Activated T-cell treated with anti-CD3 and anti-CD28 coated beads, Interleukin-2, amount 50 U/mL, for 72 hours (primary cell): ENCODE results near the gene NR3C2. TPM values are rescaled to one million over a fixed set of nuclear protein-coding genes. Genes with fewer than 3 reads are reported as not detected.
"Not testable (repeated sequence)": the region's sequence is repeated elsewhere in the genome, so short reads cannot be mapped to it uniquely, and the experiment has no call there.

ENCODE experiments used
- ATAC-seq, 2 donors: fragments of 150-1000 bp; cut with Tn5 transposase; replicated peaks in 1 of 2; 2 replicates each; pipeline ENCODE4 v1.10.0; 2021; ENCODE audit warnings: moderate library complexity in 2 of 2, mild to moderate bottlenecking in 1 of 2
- DNase-seq, 2 donors: peaks; one replicate each; pipeline ENCODE4 v3.0.0; 2021 to 2022; ENCODE audit warnings: mixed read lengths in 1 of 2
- H3K27ac Mint-ChIP-seq: one replicate; pipeline ENCODE4 v1.8.0; 2022; ENCODE audit warnings: mild to moderate bottlenecking, moderate library complexity, mixed read lengths
- H3K27me3 Mint-ChIP-seq: one replicate; pipeline ENCODE4 v1.8.0; 2022; ENCODE audit warnings: low read depth, mixed read lengths
- H3K36me3 Mint-ChIP-seq, 2 donors: one replicate each; pipeline ENCODE4 v1.8.0; 2022; ENCODE audit warnings: mixed read lengths in 2 of 2, mild to moderate bottlenecking in 1 of 2; ENCODE audit not compliant: insufficient read depth in 2 of 2
- H3K4me1 Mint-ChIP-seq: one replicate; pipeline ENCODE4 v1.8.0; 2022; ENCODE audit warnings: low read depth, mixed read lengths
- H3K4me3 Mint-ChIP-seq, 2 donors: one replicate each; pipeline ENCODE4 v1.8.0; 2022; ENCODE audit warnings: mild to moderate bottlenecking in 2 of 2, mixed read lengths in 2 of 2, moderate library complexity in 2 of 2
- H3K9me3 Mint-ChIP-seq, 2 donors: one replicate each; pipeline ENCODE4 v1.8.0; 2022; ENCODE audit warnings: mixed read lengths in 2 of 2
- total RNA-seq, 2 donors: library from RNA; stranded (reverse); gene quantifications; one replicate each; pipeline ENCODE4 v1.2.3, GENCODE V29; 2022

The NR3C2 gene
- total RNA-seq, 2 donors from 2014 or later: 6.2 to 8.0 TPM

GRCh38 chr4:148126825-148127224 lies 315.4 kb downstream of the NR3C2 start:
- H3K36me3 Mint-ChIP-seq: peaks cover 13 to 19% of the 10 kb centered on the region in 2 donors

DNA sequence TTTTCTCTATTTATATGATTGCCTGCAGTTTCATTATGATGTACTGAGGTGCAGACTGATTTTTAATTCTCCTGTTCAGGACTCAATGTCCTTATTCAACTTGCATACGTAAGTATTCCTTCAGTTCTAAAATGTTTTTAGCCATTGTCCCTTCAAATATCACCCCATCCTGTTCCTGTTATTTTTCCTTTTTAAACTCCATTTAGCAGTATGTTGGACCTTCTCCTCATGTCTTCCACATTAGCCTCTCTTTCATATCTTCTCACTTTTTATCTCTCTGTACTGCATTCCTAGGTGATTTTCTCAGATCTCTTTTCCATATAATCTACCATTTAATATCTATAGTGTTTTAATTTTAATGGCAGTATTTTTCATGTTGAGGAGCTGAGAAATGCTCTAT lies 317.7 kb downstream of the NR3C2 start:
- H3K9me3 Mint-ChIP-seq: peaks cover 12 to 15% of the 10 kb centered on the region in 2 donors
- no peaks in the 10 kb centered on the region for H3K27me3 Mint-ChIP-seq
- no peak overlapping the region for H3K27ac Mint-ChIP-seq
- H3K36me3 Mint-ChIP-seq: peaks cover 13 to 21% of the 10 kb centered on the region in 2 donors
- H3K4me3 Mint-ChIP-seq: no peak overlapping the region
- DNase-seq (no peak), ATAC-seq (no peak)
- no peaks in the 10 kb centered on the region for H3K4me1 Mint-ChIP-seq

More at GRCh38 chr4:148126825-148127224, 315.4 kb downstream of the NR3C2 start:
- Mint-ChIP-seq H3K9me3 (peaks cover 12 to 15% of the 10 kb centered on the region in 2 donors), H3K4me1 (no peaks in the 10 kb centered on the region), H3K27ac (no peak overlapping the region), H3K4me3 (no peak overlapping the region), H3K27me3 (no peaks in the 10 kb centered on the region)
- DNase-seq (no peak), ATAC-seq (no peak)

DNA sequence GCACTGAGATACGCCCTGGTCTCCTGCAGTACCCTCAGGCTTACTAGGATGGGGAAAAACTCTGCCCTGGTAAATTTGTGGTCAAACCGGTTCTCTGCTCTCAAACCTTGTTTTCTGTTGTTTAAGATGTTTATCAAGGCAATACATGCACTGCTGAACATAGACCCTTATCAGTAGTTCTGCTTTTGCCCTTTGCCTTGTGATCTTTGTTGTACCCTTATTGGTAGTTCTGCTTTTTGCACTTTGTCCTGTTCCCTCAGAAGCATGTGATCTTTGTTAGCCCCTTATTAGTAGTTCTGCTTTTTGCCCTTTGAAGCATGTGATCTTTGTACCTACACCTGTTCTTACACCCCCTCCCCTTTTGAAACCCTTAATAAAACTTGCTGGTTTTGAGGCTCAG lies 319.1 kb downstream of the NR3C2 start:
- not testable (repeated sequence) for DNase-seq, H3K4me3 Mint-ChIP-seq, ATAC-seq, H3K4me1 Mint-ChIP-seq, H3K27me3 Mint-ChIP-seq, H3K27ac Mint-ChIP-seq
- Mint-ChIP-seq H3K9me3 (peaks cover 12 to 15% of the 10 kb centered on the region in 2 donors), H3K36me3 (peaks cover 13 to 21% of the 10 kb centered on the region in 2 donors)

DNA sequence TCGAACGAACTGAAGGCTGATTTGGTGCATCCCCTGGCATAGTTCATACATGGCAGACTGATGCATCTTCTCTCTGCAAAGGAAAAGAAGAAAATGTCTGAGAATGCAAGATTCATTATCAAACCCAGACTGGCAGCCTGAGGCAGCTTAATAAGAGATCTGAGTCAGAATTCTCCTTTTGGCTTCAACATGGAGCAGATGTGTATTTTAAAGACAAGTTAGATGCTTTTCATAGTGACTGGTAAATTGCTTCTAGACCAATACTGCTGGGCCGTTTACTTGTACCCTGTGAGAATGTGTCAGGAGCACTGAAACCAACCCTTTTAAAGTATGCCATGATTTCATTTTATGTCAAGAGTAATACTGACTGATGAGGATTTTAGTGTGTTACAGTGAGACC lies 322.0 kb downstream of the NR3C2 start:
- H3K36me3 Mint-ChIP-seq: peaks cover 10 to 17% of the 10 kb centered on the region in 2 donors

DNA sequence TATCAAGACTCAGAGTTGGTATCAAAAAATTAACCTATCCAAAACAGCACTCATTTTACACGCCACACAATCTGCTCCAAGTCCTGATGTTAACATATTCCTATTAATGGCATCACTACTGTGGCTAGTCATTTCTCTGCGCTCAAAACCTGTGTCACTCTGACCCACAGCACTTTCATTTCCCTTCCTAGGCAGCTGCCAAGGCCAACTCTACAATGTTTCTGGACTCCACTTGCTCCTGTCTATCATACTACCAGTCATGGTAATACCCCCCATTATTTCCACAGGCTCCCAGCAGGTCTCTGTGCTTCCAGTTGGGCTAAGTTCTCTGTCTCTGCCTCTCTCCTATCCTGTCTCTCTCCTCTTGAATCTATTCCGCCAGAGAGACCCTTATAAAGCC lies 323.6 kb downstream of the NR3C2 start:
- Mint-ChIP-seq H3K27me3 (no peaks in the 10 kb centered on the region), H3K27ac (no peak overlapping the region), H3K9me3 (peaks cover 6 to 12% of the 10 kb centered on the region in 2 donors), H3K4me1 (peaks cover 8% of the 10 kb centered on the region), H3K36me3 (peaks cover 5 to 10% of the 10 kb centered on the region in 2 donors), H3K4me3 (no peak overlapping the region)
- no peak for DNase-seq
- ATAC-seq: no peak

More for the DNA sequence above, 322.0 kb downstream of the NR3C2 start:
- DNase-seq: no peak
- H3K27ac Mint-ChIP-seq: no peak overlapping the region
- no peak overlapping the region for H3K4me3 Mint-ChIP-seq
- no peak for ATAC-seq
- H3K4me1 Mint-ChIP-seq: peaks cover 8% of the 10 kb centered on the region
- no peaks in the 10 kb centered on the region for H3K27me3 Mint-ChIP-seq
- H3K9me3 Mint-ChIP-seq: peaks cover 10 to 13% of the 10 kb centered on the region in 2 donors

DNA sequence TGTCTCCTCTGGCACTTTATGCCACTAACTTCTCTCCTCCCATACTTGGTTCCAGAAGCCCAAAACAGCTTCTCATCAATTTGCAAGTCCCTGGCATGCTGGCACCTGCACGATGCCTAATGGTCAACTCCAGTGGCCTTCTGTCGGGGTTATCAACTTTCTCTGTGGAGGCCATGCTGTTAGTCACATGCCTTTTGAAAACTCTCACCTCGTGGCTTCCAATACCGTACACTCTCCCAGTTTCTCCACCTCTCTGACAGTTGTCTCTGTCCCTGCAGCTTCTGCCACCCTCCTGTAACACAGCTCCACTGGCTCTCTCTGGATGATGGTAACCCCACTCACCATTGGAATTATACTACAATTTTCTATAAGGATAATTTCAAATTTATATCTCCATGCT lies 324.0 kb downstream of the NR3C2 start:
- peaks cover 2 to 5% of the 10 kb centered on the region in 2 donors for H3K36me3 Mint-ChIP-seq
- no peak overlapping the region for H3K27ac Mint-ChIP-seq
- H3K4me3 Mint-ChIP-seq: no peak overlapping the region
- H3K9me3 Mint-ChIP-seq: peaks cover 2 to 7% of the 10 kb centered on the region in 2 donors
- no peak for DNase-seq
- peaks cover 8% of the 10 kb centered on the region for H3K4me1 Mint-ChIP-seq
- ATAC-seq: no peak
- H3K27me3 Mint-ChIP-seq: no peaks in the 10 kb centered on the region

GRCh38 chr4:148116969-148117368 lies 325.2 kb downstream of the NR3C2 start:
- H3K27me3 Mint-ChIP-seq: no peaks in the 10 kb centered on the region
- H3K9me3 Mint-ChIP-seq: no peaks in the 10 kb centered on the region
- ATAC-seq (no peak), DNase-seq (no peak)
- H3K4me3 Mint-ChIP-seq: no peak overlapping the region
- peaks cover 0 to 3% of the 10 kb centered on the region in 2 donors for H3K36me3 Mint-ChIP-seq
- peaks cover 15% of the 10 kb centered on the region for H3K4me1 Mint-ChIP-seq
- H3K27ac Mint-ChIP-seq: no peak overlapping the region

GRCh38 chr4:148116264-148116663 lies 325.9 kb downstream of the NR3C2 start:
- Mint-ChIP-seq H3K27ac (no peak overlapping the region), H3K27me3 (no peaks in the 10 kb centered on the region), H3K36me3 (peaks cover 0 to 3% of the 10 kb centered on the region in 2 donors), H3K4me1 (peaks cover 22% of the 10 kb centered on the region), H3K9me3 (no peaks in the 10 kb centered on the region), H3K4me3 (no peak overlapping the region)
- no peak for DNase-seq
- ATAC-seq: no peak

DNA sequence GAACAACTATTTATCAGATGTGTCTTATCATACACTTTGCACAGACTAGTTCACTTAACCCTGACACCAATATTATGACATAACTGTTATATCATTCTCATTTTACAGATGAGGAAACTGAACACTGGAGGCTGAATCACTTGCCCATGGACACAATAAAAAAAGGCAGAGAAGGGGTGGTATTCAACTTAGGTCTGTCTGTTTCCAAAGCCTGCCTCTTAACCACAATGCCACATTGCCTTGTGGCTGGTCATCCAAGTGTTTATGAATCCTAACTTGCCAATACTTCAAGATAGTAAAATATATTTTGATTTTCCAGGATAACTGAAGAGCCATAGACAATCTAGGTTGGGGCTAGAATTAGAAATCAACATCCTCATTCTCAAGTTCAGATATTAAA lies 327.8 kb downstream of the NR3C2 start:
- H3K36me3 Mint-ChIP-seq: peaks cover 0 to 2% of the 10 kb centered on the region in 2 donors
- no peak overlapping the region for H3K4me3 Mint-ChIP-seq
- DNase-seq (no peak), ATAC-seq (no peak)
- peaks cover 23% of the 10 kb centered on the region for H3K4me1 Mint-ChIP-seq
- no peaks in the 10 kb centered on the region for H3K9me3 Mint-ChIP-seq
- H3K27me3 Mint-ChIP-seq: no peaks in the 10 kb centered on the region
- no peak overlapping the region for H3K27ac Mint-ChIP-seq

- H3K4me3 Mint-ChIP-seq: no peak overlapping the region
- H3K27me3 Mint-ChIP-seq: no peaks in the 10 kb centered on the region
- no peaks in the 10 kb centered on the region for H3K9me3 Mint-ChIP-seq
- ATAC-seq (peak in 1 of 2 donors; percentile 32), DNase-seq (no peak)
- peaks cover 0 to 2% of the 10 kb centered on the region in 2 donors for H3K36me3 Mint-ChIP-seq
- no peak overlapping the region for H3K27ac Mint-ChIP-seq
- peaks cover 15% of the 10 kb centered on the region for H3K4me1 Mint-ChIP-seq
Observed at GRCh38 chr4:148112231-148112982, 329.8 kb downstream of the NR3C2 start.

DNA sequence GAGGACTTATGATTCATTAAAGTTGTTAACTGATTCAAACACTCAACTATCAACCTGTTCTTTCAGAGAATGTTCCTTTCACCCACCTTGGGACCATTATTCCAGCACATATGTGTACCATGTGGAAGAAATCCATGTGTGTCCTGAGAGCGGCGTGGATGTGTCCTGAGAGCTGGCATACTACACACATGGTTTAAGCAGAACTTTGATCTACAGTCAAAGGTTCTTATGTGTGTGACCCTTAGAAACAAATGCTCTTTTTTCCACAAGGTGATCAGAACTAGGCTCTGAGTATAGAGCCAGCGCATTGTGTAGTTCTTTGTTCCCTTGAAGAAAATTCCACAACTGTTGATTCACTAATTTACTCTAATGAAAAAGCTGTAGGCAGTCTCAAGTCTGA lies 332.0 kb downstream of the NR3C2 start:
- H3K36me3 Mint-ChIP-seq: peaks cover 4 to 7% of the 10 kb centered on the region in 2 donors
- DNase-seq (no peak), ATAC-seq (no peak)
- no peaks in the 10 kb centered on the region for H3K27me3 Mint-ChIP-seq
- peaks cover 15% of the 10 kb centered on the region for H3K4me1 Mint-ChIP-seq
- H3K9me3 Mint-ChIP-seq: no peaks in the 10 kb centered on the region
- no peak overlapping the region for H3K4me3 Mint-ChIP-seq
- no peak overlapping the region for H3K27ac Mint-ChIP-seq

DNA sequence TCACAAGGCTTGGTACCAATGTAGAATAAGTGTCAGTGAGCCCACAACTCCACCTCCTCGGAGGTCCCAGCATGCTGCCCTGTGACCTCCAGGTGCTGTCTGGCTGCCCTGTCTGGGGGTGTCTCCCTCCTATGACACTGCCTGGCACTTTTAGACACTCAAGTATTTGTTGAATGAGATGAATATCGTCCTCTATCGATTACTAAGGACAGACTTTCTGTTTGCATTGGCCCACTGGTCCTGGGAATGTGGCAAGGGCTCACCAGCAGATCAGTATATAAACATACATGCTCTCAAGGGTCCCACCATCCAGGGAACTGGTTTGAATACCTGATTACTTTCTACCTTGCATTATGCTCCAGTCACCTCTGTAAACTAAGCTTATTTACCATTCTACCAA lies 333.0 kb downstream of the NR3C2 start:
- Mint-ChIP-seq H3K27ac (no peak overlapping the region), H3K27me3 (no peaks in the 10 kb centered on the region)

DNA sequence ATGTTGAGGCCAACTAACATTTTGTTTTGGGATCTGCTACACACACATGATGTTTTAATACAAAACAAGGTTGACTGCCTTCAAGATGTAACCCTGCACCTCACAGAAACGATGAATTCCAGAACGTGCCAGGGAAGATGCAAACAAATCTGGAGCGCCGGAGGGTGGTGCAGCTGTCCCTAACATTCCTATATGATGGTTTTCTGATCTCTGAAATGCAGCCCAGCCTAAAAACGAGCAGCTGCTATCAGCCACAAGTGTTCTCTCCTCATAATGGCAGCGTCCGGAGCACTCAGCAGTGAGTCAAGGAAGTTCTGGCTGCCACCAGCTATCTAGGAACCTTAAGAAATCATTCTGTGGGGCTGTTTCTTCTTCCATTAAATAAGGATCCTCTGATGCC lies 333.4 kb downstream of the NR3C2 start:
- Mint-ChIP-seq H3K4me1 (peaks cover 15% of the 10 kb centered on the region), H3K36me3 (peaks cover 4 to 5% of the 10 kb centered on the region in 2 donors), H3K9me3 (no peaks in the 10 kb centered on the region), H3K4me3 (no peak overlapping the region), H3K27ac (no peak overlapping the region), H3K27me3 (no peaks in the 10 kb centered on the region)
- ATAC-seq: no peak
- no peak for DNase-seq

More for the DNA sequence above, 333.0 kb downstream of the NR3C2 start:
- peaks cover 15% of the 10 kb centered on the region for H3K4me1 Mint-ChIP-seq
- H3K4me3 Mint-ChIP-seq: no peak overlapping the region
- no peaks in the 10 kb centered on the region for H3K9me3 Mint-ChIP-seq
- peaks cover 4 to 7% of the 10 kb centered on the region in 2 donors for H3K36me3 Mint-ChIP-seq
- DNase-seq (no peak), ATAC-seq (no peak)
